Medulla oblongata (tissue), 1 donor: Measurements from ENCODE around the gene PEX5L.
A peak's percentile ranks its signal among the peaks of the same experiment; 100 is the strongest.
"Not testable (repeated sequence)": the region's sequence is repeated elsewhere in the genome, so short reads cannot be mapped to it uniquely, and the experiment has no call there.

Experiments used
- DNase-seq: peaks from one replicate; pipeline ENCODE4 v3.0.0-alpha.2; 2015; ENCODE audit errors: extremely low spot score

The PEX5L gene, protein sequence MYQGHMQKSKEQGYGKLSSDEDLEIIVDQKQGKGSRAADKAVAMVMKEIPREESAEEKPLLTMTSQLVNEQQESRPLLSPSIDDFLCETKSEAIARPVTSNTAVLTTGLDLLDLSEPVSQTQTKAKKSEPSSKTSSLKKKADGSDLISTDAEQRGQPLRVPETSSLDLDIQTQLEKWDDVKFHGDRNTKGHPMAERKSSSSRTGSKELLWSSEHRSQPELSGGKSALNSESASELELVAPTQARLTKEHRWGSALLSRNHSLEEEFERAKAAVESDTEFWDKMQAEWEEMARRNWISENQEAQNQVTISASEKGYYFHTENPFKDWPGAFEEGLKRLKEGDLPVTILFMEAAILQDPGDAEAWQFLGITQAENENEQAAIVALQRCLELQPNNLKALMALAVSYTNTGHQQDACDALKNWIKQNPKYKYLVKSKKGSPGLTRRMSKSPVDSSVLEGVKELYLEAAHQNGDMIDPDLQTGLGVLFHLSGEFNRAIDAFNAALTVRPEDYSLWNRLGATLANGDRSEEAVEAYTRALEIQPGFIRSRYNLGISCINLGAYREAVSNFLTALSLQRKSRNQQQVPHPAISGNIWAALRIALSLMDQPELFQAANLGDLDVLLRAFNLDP

GRCh38 chr3:180036671-180037455 is at the start of gene PEX5L:
Gene PEX5L, minus strand, starts transcription at chr3:180036937. Its CDS starts 338 bp downstream, at chr3:180036599.
- DNase-seq, result peak; percentile 75

- no peak for DNase-seq
Observed at GRCh38 chr3:180085122-180085710, 48.5 kb upstream of the PEX5L start.

DNA sequence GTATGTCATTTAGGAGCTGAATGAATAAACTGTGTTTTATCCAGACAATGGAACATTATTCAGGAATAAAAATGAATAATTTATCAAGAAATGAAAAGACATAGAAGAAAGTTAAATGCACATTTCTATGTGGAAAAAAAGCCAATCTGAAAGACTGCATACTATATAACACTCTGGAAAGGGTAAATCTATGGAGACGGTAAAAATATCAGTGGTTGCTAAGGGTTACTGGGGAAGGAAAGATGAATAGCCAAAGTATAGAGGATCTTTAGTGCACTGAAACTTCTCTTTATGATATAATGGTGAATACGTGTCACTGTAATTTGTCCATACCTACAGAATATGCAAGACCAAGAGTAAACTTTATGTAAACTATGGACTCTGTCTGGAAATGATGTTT is 46.0 kb upstream of the PEX5L start:
- no peak for DNase-seq

- no peak for DNase-seq
Observed at GRCh38 chr3:180078592-180078991, 41.9 kb upstream of the PEX5L start.

DNA sequence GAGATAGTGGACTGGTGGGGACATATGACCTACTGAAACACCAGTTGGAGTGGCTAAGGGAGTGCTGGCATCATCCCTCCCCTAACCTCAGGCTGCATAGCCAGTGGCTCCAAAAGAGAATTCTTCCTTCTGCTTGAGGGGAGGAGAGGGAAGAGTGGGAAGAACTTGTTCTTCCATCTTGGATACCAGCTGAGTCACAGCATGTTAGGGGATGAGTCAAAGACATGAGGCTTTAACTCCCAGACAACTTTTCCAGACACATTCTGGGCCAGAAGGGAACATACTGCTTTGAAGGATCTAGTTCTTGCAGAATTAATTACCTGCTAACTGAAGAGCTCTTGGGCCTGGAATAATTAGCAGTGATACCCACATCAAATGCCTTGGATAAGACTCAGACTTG is 36.8 kb upstream of the PEX5L start:
- DNase-seq, result no peak

- DNase-seq, result no peak
Observed at GRCh38 chr3:180072786-180073185, 36.0 kb upstream of the PEX5L start.

- no peak for DNase-seq
Observed at GRCh38 chr3:180070925-180071324, 34.2 kb upstream of the PEX5L start.

DNA sequence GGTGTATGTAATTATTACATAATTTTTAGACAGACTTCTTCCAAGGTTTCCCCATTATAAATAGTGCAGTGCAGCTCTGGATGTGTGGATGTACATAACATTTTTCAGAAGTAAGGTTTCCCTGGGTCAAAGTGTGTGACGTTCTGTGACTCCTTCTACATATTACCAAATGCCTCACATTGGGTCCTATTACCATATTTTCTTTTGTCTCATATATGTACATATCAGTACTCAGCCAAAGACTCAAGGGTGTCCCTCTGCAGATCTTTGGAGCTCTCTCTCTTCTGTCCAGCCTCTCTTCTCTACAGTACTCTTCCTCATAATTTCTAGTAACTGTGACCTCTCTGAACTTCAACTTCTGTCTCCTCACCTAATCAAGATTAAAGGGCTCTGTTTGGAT is 31.3 kb upstream of the PEX5L start:
- DNase-seq, result no peak

- no peak for DNase-seq
Observed at GRCh38 chr3:180066598-180066997, 29.9 kb upstream of the PEX5L start.

DNA sequence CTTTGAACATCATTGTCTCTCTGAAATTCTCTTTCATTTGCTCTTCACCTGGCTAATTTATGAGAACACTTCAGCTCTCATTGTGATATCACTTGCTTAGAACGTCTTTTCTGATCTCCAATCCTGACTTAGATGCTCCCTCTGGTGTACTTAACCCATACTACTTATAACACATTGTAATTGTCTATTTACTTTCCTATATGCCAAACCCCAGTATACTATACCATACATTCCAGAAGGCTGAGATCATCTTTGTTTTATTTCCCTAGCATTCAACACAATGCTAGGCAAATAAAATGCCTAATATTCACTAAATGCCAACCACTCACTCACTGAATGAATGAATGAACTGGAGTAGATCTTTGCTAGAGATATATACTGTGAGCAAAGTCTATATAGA is 27.0 kb upstream of the PEX5L start:
- no peak for DNase-seq

DNA sequence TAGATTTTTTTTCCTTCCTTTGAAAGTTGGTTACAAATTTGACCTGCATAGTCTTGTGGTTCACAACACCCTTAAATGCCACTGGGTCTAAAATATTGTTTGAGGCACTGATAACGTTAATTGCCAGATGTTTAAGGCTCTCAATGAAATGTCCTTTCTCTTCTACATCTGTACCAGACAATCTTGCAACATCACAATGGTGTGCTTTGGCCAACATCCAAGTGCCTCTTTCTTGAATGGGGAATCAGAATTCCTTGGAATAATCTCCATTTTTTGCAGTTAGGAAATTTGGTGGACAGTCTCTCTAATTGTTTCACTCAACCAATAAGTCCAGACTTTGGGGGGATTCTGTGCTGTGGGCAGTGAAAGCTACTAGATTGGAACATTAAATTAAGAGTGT is 26.0 kb upstream of the PEX5L start:
- no peak for DNase-seq

- DNase-seq, result no peak
Observed at GRCh38 chr3:180059356-180059755, 22.6 kb upstream of the PEX5L start.

- DNase-seq, result no peak
Observed at GRCh38 chr3:180058238-180058637, 21.5 kb upstream of the PEX5L start.

GRCh38 chr3:180055656-180056055 is 18.9 kb upstream of the PEX5L start:
- not testable (repeated sequence) for DNase-seq

- DNase-seq, result no peak
Observed at GRCh38 chr3:180049391-180049790, 12.7 kb upstream of the PEX5L start.

GRCh38 chr3:180048840-180049239 is 12.1 kb upstream of the PEX5L start:
- DNase-seq, result no peak

- DNase-seq, result no peak
Observed at GRCh38 chr3:180048103-180048502, 11.4 kb upstream of the PEX5L start.

DNA sequence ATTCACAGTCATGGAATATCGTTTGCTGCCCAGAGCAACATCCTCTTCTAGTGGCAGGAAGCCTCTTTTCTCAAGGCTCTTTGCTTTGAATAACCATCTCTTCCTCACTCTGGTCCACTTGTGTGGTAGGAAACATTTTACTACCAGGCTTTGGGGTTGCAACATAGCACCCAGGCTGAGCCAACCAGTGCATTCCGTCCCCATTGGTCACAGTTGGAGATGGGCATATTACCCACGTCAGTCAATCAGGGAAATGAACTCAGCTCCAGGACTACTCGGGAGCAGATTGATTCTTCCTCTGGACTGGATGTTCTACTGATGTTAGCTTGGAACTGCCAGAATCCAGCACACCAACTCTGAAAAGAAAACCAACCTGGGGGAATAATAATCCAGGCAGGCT is 4.2 kb upstream of the PEX5L start:
- DNase-seq, result no peak

GRCh38 chr3:180036092-180036670 is 556 bp downstream of the PEX5L start:
- no peak for DNase-seq

DNA sequence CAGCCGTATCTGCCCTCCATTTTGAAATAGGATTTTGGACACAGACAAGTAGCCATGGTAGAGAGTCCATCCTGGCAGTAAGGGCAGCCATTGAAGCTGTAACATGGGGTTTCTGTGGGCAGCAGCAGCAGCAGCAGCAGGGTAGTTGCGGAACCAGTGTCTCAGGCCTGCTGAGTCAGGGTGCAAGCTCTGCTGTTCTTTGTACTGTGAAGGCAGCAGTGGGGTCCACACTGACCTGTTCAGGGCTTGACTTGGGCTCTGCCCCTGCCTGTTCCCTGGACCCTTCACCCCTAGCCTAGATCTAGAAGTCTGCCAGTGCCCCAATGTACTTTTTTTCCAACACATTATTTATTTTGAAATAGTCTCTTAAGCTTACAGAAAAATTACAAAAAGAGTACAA is 9.7 kb downstream of the PEX5L start:
- no peak for DNase-seq

- DNase-seq, result peak; percentile 77
Observed at GRCh38 chr3:180018543-180018942, 18.2 kb downstream of the PEX5L start.

DNA sequence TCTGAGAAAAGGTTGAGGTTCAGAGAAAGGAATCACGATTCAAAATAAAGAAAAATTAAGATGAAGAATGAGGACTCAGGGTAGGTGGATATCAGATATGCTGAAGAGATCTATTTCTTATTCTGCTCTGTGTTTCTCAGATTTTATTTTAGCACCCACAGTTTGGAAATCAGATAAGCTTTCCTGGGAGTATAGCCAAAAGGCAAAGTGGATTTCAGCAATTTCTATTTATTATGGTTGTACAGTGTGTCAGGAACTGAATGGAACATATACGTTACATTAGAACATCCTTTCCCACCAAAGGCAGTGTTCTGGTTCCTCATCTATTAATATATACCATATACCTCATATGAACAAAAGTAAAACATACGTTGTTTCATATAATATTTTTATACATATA is 18.9 kb downstream of the PEX5L start:
- no peak for DNase-seq
